IPS-18c (cell line): ENCODE data around the gene CAPN8.

ENCODE experiments used
- H3K4me3 ChIP-seq: 2 replicates; pipeline ENCODE4 v1.7.0; 2013; ENCODE audit warnings: low read depth, mild to moderate bottlenecking, low read length, moderate library complexity; ENCODE audit not compliant: insufficient read depth
- H3K9me3 ChIP-seq: one replicate; pipeline ENCODE4 v1.6.1; 2013; ENCODE audit warnings: mild to moderate bottlenecking, low read length, moderate library complexity; ENCODE audit not compliant: control insufficient read depth, insufficient read depth

The CAPN8 gene

DNA sequence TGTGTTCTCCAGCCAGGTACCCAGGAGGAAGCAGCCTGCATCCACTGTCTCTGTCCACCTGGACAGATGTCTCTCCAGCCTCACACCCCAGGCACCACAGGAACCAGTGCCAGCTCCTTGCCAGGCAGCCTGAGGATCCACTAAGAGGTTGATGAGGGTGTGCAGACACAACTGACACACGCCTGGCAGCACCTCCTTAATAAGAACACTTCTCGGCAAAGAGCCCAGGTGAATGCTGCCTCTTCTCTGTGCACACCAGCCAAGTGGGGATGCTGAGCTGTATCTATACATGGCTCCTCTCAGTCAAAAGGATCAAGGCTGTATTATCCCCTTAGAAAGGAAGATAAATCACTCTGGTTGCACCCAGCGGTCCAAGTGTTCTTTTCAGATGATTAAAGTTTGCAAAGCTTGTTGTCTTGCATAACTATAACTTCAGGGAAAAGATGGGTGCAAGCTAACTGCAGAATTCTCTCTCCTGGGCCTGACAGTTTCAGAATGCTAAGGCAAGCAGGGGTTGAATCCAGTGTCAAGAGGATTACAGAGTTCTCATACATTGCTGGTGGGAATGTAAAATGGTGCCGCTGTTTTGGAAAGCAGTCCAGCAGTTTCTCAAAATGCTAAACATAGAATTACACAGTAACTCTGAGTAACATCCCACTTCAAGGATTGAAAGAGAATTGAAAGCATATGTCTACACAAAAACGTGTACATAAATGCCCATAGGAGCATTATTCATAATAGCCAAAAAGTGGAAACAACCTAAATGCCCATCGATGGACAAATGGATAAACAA is 3.7 kb upstream of the CAPN8 start:
- Histone ChIP-seq H3K9me3 (peaks cover 7% of the 10 kb centered on the region), H3K4me3 (no peak overlapping the region)

DNA sequence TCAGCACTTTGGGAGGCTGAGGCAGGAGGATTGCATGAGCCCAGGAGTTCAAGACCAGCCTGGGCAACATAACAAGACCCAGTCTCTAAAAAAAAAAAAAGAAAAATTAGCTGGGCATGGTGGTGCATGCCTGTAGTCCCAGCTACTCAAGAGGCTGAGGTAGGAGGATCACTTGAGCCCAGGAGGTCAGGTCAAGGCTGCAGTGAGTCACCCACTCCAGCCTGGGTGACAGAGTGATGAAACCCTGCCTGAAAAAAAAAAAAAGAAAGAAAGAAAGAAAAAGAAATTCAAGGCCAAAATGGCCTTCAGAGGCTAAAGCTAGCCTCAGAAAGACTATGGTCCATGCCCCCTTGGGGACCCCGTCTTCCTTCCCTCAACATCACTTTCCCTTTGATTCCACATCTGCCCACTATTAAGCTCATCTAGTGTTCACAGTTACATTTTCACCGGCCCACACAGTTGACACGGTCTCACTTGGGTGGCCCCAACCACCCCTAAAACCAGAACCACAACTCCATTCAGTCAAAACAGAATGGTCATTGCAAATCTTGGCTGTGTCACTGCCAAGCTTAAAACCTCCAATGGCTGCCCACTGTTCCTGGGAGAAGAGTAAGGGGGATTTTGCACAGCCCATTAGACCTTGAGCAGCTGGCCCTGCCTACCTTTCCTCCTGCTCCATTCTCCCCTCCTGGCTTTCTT is 2.1 kb upstream of the CAPN8 start:
- Histone ChIP-seq H3K4me3 (no peak overlapping the region), H3K9me3 (no peaks in the 10 kb centered on the region)

DNA sequence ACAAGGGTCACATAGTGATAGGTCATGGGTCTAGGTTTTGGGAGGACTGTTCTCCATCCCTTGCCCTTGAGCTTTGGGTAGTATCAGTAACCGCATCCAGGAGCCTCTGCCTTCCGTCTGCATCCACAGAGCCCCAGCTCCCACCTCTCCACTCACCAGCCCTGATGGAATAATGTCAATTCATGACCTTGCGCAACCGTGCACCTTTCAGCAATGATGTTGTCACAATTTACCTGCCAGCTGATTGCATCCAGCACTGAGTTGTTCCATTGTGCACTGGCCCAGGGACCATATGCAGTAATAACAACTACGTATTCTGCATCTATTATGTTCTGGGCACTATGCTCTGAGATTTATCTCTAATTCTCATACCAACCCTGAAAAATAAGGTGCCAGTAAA is 1.4 kb downstream of the CAPN8 start:
- H3K4me3 ChIP-seq = no peak overlapping the region

DNA sequence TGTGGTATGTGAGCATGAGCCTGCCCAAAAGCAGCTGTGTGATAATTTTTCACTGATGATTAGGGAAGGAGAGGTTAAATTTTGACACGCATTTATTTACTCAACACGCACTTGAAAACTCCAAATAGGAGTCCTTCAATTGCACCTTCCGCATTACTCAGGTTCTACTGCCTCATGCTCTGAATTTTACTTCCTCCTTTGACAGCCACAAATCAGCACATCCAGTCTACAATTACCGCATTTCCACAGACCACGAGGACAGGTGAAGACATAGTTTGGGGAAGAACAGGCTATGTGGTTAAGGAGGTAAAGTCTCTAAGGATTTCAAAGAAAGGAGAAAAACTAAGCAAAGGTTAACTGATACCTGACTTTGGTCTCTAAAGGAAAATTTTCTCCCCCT is 2.6 kb downstream of the CAPN8 start:
- no peaks in the 10 kb centered on the region for H3K9me3 ChIP-seq
- no peak overlapping the region for H3K4me3 ChIP-seq

More for the DNA sequence above, 1.4 kb downstream of the CAPN8 start:
- H3K9me3 ChIP-seq = no peaks in the 10 kb centered on the region

DNA sequence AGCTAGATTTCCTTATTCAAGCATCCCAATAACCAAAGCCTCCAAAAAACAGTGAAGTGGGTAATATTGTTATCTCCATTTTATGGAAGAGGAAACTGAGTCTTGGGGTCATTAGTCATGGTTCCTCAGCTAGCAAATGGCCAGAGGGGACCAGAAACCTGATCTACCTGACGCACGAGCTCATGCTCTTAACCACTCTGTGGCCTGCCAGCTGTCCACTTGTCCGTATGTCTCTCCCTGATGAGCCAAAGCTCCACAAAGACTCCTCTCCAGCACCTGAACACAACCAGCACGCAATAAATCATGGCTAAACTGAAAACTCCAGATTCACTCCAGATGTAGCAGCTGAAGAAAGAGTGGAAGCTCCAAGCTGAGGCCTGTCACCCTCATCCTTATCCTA is 5.8 kb downstream of the CAPN8 start:
- Histone ChIP-seq H3K9me3 (no peaks in the 10 kb centered on the region), H3K4me3 (no peak overlapping the region)

DNA sequence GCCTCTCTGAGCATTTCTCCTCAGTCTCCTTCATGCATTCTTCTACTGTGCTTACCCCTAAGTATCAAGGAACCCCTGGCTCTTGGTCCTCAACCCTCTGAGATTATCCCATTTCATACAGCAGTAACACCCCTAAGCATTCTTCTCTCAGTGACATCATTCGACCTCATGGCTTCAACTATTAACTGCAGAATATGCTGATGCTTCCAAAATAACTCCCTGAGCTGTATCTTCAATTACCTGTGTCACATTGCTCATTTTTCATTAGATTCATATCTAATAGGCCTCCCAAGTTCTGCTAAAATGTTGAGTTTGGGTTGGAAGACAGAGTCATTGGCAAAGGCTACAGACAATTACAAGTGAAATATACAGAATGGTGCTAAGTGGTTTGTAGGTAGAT is 7.5 kb downstream of the CAPN8 start:
- no peak overlapping the region for H3K4me3 ChIP-seq
- H3K9me3 ChIP-seq = no peaks in the 10 kb centered on the region

DNA sequence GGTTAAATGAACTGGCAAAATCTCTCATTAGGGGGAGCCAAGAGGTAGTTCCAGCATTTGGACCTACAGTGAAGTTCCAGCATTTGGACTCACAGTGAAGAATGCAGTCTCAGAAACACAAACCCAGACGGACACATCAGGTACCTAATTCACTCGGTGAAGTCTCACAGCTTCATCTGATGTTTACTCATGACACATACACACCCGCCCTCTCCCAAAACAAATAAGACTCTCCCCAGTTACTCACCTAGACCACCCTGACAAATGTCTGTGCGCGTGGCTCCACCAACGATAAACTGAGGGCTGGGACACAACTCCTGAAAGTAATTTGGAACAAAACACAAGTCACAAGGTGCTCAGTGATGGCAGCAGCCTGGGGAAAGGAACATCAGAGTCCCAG is 11.4 kb downstream of the CAPN8 start:
- Histone ChIP-seq H3K9me3 (no peaks in the 10 kb centered on the region), H3K4me3 (no peak overlapping the region)

DNA sequence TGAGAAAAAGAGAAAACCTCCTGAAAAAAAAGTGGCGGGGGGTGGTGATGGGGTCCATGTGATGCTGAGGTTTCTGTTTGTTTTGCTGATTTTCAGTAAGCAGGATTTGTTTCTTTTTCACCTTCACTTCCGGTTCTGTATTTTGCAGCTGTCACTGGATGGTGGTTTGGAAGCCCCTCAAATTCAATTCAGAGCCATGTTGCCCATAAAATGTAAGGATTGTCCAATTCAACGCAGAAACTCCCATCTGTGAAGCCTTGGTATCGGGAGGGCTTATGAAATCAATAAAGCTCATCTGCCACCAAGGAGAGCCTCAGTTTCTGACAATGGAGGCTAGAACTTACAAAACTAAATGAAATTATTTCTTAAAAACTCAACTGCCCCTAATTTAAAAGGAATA is 12.1 kb downstream of the CAPN8 start:
- Histone ChIP-seq H3K9me3 (no peaks in the 10 kb centered on the region), H3K4me3 (no peak overlapping the region)

DNA sequence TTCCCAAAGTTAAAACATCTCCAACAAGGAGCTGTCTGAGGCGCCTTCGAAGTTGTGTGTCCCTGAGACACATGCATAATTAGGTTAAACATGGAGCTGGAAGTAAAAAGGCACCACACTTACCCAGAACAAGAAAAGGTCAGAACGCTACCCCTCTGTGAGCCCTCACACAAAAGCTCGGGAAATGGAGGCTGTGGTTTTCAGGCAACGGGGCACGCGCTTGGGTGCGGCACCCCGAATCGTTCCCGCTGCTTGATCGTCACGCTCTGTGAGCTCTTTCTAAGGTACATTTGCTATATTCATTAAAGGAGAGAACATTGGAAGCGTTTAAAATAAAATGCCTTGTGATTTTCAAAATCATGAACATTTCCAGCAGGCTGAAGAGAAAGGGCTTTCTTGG is 12.5 kb downstream of the CAPN8 start:
- Histone ChIP-seq H3K9me3 (no peaks in the 10 kb centered on the region), H3K4me3 (no peak overlapping the region)

DNA sequence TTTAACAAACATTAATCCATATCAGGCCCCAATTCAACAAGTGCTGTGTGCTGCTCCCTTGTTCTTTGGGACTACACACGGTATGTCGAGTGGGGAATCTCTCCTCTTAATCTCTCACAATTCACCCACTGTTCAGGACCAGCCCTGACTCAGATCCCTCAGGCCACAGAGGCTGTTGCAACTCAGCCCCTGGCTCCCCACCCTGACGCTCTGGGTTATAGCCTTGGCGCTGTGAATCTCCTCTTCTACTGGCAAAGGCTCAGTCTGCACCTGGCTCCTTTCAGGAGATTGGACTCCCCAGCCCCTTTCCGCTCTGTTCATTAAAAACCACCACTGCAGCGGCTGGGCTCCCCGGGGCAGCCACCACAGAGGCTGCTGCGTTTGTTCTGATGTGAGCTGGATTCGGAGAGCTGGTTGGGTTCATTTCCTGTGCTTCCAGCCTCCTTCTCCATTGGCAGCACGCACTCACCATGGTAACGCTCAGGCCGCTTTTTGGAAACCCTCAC is 13.0 kb downstream of the CAPN8 start:
- Histone ChIP-seq H3K9me3 (no peaks in the 10 kb centered on the region), H3K4me3 (no peak overlapping the region)

DNA sequence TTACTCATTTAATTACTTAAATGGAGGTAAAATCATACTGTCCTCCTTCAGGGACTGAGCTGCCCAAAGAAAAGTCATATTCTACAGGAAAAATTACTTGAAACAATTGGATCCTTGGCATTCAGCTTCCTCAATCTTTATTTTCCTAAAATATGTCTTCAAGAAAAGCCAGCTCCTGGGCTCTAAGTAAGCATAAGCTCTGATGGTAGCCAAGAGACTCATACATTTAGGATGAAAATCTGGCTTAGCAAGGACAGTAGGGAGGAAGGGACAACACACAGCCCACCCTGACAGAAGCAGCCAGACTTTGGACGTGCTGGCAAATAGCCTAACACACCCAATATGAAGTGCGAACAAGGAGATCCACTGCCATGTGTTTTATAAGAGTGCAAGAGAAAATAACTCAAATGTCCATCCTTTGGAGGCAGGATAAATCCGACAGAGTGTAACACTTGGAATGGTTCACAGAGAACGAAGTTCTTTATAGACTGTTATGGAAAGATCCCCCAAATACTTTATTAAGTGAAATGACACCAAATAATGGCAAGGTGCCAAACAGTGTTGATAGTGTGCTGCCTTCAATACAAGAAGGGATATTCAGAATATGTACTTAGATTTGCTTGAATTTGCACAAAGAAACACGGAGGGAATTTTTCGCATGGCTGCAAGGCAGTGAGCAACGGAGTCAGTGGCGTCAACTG is 14.1 kb downstream of the CAPN8 start:
- no peak overlapping the region for H3K4me3 ChIP-seq
- no peaks in the 10 kb centered on the region for H3K9me3 ChIP-seq

DNA sequence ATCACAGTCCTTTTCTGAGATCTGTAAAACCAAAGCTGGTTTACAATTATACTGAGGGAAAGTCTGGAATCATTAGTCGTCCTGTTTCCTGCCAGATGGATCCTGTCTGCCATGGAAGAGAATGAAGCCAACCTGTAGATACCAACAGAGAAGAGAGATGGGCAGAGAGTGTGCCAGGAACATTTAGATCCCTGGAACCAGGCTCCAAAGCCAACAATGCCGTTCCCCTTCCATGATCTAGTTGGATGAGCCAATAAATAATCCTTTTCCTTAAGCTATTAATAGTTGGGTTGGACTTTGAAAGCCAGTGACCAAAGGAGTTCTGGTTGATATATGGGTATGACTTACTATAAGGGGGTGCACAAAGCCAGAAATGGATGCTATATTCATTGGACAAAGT is 15.0 kb downstream of the CAPN8 start:
- Histone ChIP-seq H3K4me3 (no peak overlapping the region), H3K9me3 (no peaks in the 10 kb centered on the region)

DNA sequence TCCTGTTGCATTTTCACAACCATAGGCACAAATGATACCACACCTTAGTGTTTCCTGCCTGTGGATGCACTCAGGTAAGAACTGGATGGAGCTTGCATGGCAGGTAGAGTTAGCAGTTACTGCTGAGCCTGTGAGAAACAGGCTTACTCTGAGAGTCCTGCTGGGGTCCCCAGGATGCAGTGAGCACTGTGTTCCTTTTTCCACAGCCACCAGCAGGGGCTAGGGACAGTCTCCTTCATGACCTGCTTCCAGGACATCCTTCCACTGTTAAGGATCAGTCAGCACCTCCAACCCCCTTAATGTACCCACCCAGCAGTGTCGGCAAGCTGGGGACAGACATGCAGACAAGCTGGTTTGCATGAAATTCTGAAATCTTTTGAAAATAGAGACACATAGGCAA is 16.3 kb downstream of the CAPN8 start:
- Histone ChIP-seq H3K9me3 (no peaks in the 10 kb centered on the region), H3K4me3 (no peak overlapping the region)

DNA sequence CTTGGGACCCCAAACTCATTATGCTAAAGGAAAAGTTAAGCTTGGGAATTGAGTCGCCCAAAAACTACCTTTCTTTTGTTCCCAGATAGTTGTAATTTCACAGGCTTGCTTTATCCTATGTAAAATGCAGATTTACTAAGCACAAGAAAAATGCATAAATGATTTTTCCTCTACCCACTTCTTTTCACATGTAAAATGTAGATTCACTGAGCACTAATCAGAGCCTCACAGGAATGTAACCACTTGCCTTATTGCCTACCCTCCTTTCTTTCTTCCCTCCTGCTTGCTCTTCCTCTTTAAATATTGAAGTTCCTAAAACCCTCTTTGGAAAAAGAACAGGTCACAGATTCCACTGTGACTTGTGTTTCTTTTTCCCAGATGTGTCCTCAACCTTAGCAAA is 18.3 kb downstream of the CAPN8 start:
- H3K9me3 ChIP-seq = no peaks in the 10 kb centered on the region
- no peak overlapping the region for H3K4me3 ChIP-seq

DNA sequence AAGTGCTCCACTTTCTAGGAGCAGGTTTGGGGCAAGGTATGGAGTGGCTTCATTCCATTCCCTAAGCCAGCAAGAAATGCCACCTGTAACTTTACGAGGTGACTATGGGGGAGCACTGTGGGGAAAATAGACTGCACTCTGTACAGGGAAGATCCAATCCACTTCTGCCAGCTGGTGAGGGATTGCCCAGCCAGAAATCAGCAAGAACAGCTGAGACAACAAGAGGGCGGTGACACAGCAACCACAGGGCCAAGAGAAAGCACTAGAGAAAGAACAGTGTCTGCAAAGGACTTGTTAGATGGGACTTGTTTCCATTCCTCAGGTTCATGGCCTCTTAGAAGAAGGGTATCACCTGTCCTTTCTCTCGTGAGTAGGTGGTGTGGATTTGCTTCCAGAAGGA is 19.6 kb downstream of the CAPN8 start:
- peaks cover under 1% of the 10 kb centered on the region for H3K9me3 ChIP-seq
- H3K4me3 ChIP-seq = no peak overlapping the region

DNA sequence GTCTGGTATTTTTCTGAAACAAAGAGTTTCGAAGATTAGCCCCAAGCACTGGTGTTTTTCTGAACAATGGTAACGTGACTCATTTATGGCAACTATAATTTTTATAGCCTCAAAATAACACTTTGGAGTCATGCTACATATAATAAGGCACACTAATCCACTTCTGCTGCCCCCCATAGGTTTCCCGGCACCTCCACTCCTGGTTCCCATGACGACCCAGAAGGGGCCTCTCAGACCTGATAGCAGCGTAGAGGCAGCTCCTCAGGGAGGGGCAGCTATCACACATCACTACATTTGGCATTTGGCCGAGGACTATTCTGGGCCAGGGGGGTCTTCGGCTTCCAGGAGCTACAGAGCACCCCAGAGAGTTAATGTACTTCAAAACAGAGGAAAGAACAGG is 23.3 kb downstream of the CAPN8 start:
- no peak overlapping the region for H3K4me3 ChIP-seq
- peaks cover 5% of the 10 kb centered on the region for H3K9me3 ChIP-seq

DNA sequence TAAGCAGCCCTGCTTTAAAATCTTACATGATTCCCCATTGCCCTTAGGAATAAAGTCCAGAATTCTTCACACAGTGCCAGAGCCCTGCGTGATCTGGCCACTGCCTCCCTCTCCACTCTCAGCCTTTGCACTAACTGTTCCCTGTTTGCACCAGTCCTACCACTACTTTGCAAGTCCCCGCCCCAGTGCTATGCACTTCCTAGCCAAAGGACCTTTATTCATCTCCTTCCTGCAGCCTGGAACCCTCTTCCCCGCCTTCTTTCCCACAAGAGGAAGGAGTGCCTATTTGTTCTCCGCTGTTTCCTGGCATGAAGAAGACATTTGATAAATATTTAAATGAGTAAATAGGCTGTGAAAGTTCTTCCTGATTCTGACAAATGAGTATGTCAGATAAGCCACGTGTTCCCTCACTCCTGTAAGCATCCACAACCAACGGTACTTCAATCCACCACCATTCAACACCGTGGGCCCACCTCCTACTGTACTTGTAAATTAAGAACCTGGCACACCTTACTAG is 23.9 kb downstream of the CAPN8 start:
- H3K4me3 ChIP-seq = no peak overlapping the region

DNA sequence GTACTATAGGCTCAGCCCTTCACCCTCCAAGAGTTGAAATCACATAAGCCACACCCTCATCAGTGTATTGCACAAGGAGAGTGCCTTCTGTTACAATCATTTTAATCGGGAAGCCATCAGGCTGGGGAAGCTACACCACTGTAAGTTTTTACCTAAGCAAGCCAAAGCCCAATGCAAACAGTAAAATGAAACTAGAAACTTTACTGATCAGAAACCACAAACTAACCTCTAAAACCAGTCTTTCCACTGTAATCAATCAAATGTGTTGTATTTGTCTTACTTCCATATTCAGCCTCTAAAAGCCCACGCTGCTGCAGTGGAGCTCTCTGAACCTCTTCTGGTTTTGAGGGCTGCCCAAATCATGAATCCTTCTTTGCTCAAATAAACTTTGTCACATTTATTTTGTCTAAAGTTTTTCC is 26.2 kb downstream of the CAPN8 start:
- no peak overlapping the region for H3K4me3 ChIP-seq
- peaks cover 5% of the 10 kb centered on the region for H3K9me3 ChIP-seq

More for the DNA sequence above, 23.9 kb downstream of the CAPN8 start:
- H3K9me3 ChIP-seq = peaks cover 5% of the 10 kb centered on the region
